Astrocyte of the hippocampus (primary cell): ENCODE measurements around the gene ULBP2.
A peak's percentile ranks its signal among the peaks of the same experiment; 100 is the strongest.
"Not testable (repeated sequence)": the region's sequence is repeated elsewhere in the genome, so short reads cannot be mapped to it uniquely, and the experiment has no call there.

Source experiments
- DNase-seq: peaks from one replicate; pipeline ENCODE4 v3.0.0; 2011; ENCODE audit warnings: low read depth, low spot score

Gene ULBP2

GRCh38 chr6:149967999-149968398 lies 26.2 kb downstream of the ULBP2 start:
- not testable (repeated sequence) for DNase-seq

DNA sequence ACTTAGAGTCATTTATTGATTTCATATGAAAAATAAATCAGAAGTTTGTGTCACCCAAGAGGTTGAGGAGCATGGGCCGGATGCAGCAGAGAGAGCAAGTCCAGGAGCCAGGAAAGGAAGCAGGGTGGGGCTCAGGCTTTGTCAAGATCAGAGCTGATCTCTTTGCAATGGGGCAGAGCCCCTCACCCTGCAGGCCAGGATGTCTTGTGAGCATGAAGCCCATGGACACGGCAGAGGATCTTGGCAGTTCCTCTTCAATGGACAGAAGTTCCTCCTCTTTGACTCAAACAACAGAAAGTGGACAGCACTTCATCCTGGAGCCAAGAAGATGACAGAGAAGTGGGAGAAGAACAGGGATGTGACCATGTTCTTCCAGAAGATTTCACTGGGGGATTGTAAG lies 27.1 kb downstream of the ULBP2 start:
- DNase-seq: not testable (repeated sequence)

GRCh38 chr6:149969635-149970034 lies 27.8 kb downstream of the ULBP2 start:
- DNase-seq: no peak

DNA sequence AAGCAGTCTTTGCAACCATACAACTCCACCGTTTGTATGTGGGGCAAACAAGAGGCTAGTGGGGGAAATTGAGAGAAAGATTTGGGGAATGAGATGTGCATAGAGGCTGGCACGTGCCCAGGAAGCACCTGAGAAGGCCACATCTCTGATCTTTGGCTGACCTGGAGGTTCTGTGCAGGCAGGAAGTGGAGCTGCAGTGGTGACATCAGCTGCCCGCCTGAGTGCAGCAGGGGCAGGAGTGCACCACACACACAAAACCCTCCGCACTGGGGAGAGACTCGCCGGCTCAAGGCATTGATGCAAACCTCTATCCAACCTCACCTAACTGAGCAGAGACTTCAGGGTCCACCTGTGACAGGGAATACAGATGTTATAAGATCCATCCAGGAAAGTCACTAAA lies 32.6 kb downstream of the ULBP2 start:
- not testable (repeated sequence) for DNase-seq

DNA sequence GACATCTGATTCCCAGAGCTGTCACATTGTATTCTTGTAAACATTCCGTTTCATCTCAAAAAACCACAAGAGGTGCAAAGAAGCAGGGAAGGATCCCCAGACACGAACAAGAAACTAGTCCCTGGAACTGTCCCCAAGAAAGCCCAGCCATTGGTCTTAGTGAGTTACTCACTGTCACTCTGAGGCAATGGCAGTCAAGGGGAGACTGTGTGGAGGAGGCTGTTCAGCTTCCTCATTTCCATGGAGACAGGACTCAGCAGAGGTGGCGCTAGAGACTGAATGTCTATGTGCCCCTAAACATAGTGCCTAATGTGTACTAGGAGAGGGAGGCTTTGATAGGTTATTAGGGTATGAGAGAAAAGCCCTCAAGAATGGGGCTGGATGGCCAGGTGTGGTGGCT lies 33.0 kb downstream of the ULBP2 start:
- DNase-seq: no peak

DNA sequence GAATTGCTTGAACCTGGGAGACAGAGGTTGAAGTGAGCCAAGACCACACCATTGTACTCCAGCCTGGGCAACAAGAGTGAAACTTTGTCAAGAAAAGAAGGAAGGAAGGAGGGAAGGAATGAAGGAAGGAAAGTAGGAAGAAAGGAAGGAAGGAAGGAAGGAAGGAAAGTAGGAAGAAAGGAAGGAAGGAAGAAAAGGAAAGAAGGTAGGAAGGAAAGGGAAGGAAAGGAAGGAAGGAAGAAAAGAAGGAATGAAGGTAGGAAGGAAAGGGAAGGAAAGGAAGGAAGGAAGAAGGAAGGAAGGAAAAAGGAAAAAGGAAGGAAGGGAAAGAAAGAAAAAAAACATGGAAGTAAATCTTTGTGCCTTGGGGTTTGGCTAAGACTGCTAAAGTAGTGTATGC lies 33.6 kb downstream of the ULBP2 start:
- DNase-seq: no peak

DNA sequence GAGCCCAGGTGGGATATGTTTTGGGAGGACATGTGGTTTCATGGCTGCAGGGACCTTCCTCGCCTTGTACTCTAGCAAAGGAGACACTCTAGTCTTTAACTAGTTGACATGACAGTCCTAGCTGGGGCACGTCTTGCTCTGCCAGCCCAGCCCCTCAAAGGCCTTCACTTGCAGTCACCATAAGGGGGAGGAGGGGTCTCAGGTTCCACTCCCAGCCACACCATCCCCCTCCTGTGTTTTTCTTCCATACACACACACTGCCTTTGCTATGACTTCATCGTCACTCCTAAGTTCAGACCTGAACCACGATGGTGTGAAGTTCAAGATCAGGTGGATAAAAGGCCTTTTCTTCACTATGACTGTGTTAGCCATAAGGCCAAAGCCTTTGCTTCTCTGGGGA lies 35.4 kb downstream of the ULBP2 start:
- no peak for DNase-seq

GRCh38 chr6:149978610-149979009 lies 36.8 kb downstream of the ULBP2 start:
- DNase-seq: no peak

DNA sequence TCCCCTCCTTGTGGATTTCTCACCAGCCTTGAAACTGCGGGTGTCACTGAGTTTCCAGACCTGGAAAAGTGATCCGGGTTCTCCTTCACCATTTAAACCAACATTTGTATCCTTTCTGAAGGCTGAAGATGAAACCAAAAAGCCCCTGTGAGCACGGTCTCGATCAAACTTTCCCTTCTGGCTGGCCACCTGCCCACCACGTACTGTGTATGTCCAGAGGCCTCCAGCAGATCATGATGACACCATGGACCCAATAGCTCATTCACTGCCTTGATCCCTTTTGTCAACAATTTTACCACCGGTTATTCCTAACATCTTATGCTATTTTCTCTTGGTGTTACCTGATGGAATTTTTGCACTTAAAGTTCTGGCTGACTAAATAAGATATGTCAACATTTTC lies 37.5 kb downstream of the ULBP2 start:
- DNase-seq: no peak

DNA sequence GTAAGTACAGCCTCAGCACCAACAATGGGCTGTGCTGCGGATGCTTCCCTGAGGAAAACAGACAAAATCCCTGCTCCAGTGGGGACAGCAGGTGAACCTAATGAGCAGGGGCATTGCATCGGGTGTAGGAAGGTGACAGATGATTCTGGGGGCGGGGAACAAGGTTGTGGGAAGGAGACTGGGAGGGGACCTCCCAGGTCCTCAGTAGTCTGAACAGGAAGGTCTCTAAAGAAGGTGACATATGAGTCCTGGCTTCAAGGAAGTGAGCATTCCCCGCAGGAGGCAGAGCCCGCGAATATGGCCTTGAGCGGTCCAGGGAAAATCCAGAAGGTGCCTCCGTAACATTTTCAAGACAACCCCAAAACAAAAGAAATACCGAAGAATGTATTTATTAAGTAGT lies 41.3 kb downstream of the ULBP2 start:
- DNase-seq: no peak

DNA sequence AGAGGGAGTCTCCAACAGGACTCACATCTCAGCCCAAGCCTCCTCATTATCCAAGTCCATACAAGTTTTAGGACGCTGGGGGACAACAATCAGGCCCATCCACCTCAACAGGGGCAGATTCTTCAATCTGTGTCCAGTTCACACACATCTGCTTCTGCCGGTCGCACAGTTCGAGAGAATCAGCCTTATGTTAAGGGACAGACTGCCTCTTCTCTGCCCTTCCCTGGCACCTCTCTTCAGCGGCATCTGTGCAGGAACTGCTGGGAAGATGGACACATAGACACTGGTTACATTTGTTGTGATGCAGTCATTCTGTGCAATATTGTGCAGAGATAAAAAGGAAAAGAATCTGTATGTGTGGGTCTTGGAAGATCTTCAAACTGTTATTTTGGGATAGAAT lies 43.0 kb downstream of the ULBP2 start:
- no peak for DNase-seq

GRCh38 chr6:149985481-149985937 lies 43.7 kb downstream of the ULBP2 start:
- DNase-seq: peak; percentile 32

DNA sequence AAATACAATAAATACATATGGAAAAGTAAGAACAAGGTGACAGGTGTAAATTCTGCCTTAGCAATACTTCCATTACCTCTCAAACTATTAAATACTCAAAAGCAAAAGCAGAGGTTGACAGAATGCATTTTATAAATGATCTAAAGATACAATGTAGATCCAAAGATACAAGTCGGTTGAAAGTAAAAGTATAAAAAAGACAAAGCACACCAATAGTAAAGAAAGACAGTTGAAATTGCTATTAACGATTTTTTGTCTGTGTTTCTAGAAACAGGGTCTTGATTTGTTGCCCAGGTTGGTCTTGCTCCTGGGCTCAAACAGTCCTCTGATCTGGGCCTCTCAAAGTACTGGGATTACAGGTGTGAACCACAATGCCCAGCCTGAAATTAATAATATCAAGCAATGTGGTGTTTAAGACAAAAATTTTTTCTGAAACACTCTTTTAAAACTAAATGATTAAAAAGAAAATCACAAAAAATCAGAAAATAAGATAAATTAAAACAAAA lies 45.8 kb downstream of the ULBP2 start:
- DNase-seq: no peak

DNA sequence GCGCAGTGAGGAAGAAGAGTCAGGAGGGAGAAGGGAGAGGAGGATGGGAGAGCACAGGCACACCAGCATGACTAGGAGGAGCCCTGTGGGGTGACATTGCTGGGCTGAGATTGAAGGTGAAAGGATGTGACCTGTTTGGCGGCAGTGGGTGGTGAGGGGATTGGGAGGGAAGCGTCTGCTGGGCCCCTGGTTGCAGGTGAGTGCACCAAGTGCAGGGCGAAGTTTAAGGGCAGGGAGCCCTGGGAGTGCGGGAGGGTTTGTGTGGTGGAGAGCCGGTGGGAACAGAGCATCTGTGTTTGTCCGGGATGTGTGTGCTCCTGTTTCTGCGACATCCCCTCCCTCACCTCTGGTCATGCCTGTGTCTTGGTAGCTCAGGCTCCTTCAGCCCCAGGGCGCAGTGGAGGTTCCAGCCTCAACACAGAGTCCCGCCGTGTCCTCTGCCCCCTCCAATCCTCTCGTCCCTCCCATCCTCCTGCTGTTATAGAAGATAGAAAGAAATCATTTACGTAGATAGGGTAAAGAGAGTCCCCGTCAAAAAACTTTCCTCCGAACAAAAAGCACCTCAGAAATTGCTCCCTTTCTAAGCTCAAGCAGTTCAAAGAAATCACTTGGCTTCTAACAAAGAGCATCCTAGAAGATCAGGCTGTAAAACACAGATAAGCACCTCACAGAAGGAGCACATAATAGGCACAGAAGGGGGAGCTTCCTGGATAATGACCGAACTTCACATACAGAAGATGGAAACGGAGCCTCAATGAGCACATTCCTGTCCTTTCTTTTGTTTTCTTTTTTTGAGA lies 46.9 kb downstream of the ULBP2 start:
- DNase-seq: no peak

- peak; percentile 18 for DNase-seq
Observed at GRCh38 chr6:149990212-149990660, 48.4 kb downstream of the ULBP2 start.

- DNase-seq: peak; percentile 23
Observed at GRCh38 chr6:149990661-149991471, 49.1 kb downstream of the ULBP2 start.

- not testable (repeated sequence) for DNase-seq
Observed at GRCh38 chr6:149991472-149991795, 49.6 kb downstream of the ULBP2 start.

DNA sequence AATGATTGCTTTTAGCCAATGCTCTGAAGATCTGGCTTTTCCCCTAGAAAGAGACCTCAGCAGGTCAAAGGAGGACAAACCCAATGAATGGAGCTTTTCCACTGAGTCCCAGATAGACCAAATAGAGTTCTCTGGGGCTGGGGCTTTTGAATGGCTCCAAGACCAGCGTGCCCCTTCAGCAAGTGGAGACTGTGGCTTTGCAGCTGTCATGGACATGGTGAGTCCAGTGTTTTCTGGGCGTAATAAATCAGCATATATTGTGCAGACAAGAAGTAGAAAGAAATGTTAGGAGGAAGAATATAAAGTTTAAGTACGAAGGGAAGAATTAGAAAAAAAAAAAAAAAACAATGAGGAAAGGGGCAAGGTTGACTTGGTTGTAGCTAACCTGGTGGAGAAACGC lies 50.0 kb downstream of the ULBP2 start:
- no peak for DNase-seq

DNA sequence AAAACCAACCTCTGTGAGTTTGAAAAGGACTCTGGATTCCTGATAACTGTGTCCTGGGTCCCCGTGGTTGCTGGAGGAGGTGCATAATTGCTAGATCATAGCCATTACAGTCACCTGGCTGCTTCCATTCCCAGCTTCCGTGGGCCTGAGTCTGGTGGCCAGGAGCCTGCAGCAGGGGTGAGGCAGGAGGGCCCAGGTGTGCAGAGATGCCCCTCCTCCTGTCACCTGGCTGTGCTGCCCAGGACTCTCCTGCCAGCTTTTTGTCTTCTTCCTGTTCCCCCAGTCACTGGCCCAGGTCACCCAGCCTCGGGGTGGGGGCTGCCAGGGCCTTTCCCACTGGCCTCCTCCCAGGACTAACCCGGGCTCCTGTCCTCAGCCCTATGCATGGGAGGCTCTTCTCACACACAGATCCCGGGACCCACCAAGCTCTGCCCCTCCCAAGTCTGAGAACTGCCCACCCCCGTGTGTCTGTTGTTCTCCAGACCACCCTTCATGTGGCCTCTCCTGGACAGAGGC lies 53.5 kb downstream of the ULBP2 start:
- no peak for DNase-seq

GRCh38 chr6:149995971-149996370 lies 54.2 kb downstream of the ULBP2 start:
- no peak for DNase-seq
